Measurements from ENCODE around the gene COL7A1. TPM values are rescaled to one million over a fixed set of nuclear protein-coding genes. Genes with fewer than 3 reads are reported as not detected.

The COL7A1 gene

GRCh38 chr3:48518069-48518468 is 77.1 kb downstream of the COL7A1 start:
- no peak overlapping the region for H2BK12ac ChIP-seq (ENCODE audit: low read length)
- WGBS, 2 donors (ENCODE audit: extremely low coverage in 2 of 2, insufficient read length in 2 of 2, insufficient replicate concordance in 1 of 2): no CpG with 5 or more reads among the region's 6 CpGs
- no peak for DNase-seq (ENCODE audit: low spot score)

GRCh38 chr3:48516571-48516970 is 78.6 kb downstream of the COL7A1 start:
- H2BK15ac ChIP-seq (ENCODE audit: low read length): no peak overlapping the region
- no peak overlapping the region for H2AFZ ChIP-seq (ENCODE audit: low read length)
- H3K23ac ChIP-seq (ENCODE audit: low read depth, low read length, poor library complexity): no peak overlapping the region
- H3K14ac ChIP-seq (ENCODE audit: low read length): no peak overlapping the region
- H2BK120ac ChIP-seq (ENCODE audit: low read depth, low read length): no peak overlapping the region
- H2BK5ac ChIP-seq (ENCODE audit: low read length): no peak overlapping the region
- H2AK5ac ChIP-seq (ENCODE audit: low read depth, low read length): no peak overlapping the region
- no peak overlapping the region for H3K9ac ChIP-seq (ENCODE audit: low read depth, low read length, poor library complexity)
- H3K79me1 ChIP-seq (ENCODE audit: low read depth, low read length): no peaks in the 10 kb centered on the region
- H3K18ac ChIP-seq (ENCODE audit: low read length): no peak overlapping the region
- H4K8ac ChIP-seq (ENCODE audit: low read depth, low read length): no peak overlapping the region
- H3K4ac ChIP-seq (ENCODE audit: low read length): no peak overlapping the region
- no peak overlapping the region for H2BK12ac ChIP-seq (ENCODE audit: low read length)
- no peak overlapping the region for H3K4me3 ChIP-seq (ENCODE audit: low read length in 2 of 2)
- no peaks in the 10 kb centered on the region for H3K9me3 ChIP-seq (replicated peaks in 1 of 2; ENCODE audit: control insufficient read depth in 2 of 2, insufficient read depth in 1 of 2, low read depth in 1 of 2, low read length in 2 of 2)
- H3K27ac ChIP-seq (replicated peaks; ENCODE audit: low read length): no peak overlapping the region
- DNase-seq (ENCODE audit: low spot score): no peak
- H3K4me1 ChIP-seq (ENCODE audit: control insufficient read depth in 2 of 2, insufficient read depth in 1 of 2, low read depth in 1 of 2, low read length in 2 of 2): no peaks in the 10 kb centered on the region
- no peak overlapping the region for H3K4me2 ChIP-seq (ENCODE audit: insufficient read depth, low read length, poor library complexity, severe bottlenecking)
- no peak overlapping the region for H4K91ac ChIP-seq (ENCODE audit: low read depth, low read length, poor library complexity)
- no peaks in the 10 kb centered on the region for H3K27me3 ChIP-seq (ENCODE audit: control insufficient read depth in 3 of 3, insufficient read depth in 3 of 3, low read depth in 1 of 3, low read length in 3 of 3)
- WGBS, 2 donors (ENCODE audit: extremely low coverage in 2 of 2, insufficient read length in 2 of 2, insufficient replicate concordance in 1 of 2): no CpG with 5 or more reads among the region's 8 CpGs
- H3K36me3 ChIP-seq (replicated peaks in 1 of 2; ENCODE audit: control insufficient read depth in 2 of 2, insufficient read depth in 2 of 2, low read length in 2 of 2): peaks cover 2 to 11% of the 10 kb centered on the region in 2 donors

More at GRCh38 chr3:48518069-48518468, 77.1 kb downstream of the COL7A1 start:
- no peak overlapping the region for H2AK5ac ChIP-seq (ENCODE audit: low read depth, low read length)
- no peak overlapping the region for H3K27ac ChIP-seq (replicated peaks; ENCODE audit: low read length)
- H3K27me3 ChIP-seq (ENCODE audit: control insufficient read depth in 3 of 3, insufficient read depth in 3 of 3, low read depth in 1 of 3, low read length in 3 of 3): no peaks in the 10 kb centered on the region
- H3K4me3 ChIP-seq (ENCODE audit: low read length in 2 of 2): no peak overlapping the region
- H3K4me1 ChIP-seq (ENCODE audit: control insufficient read depth in 2 of 2, insufficient read depth in 1 of 2, low read depth in 1 of 2, low read length in 2 of 2): no peaks in the 10 kb centered on the region
- H2BK120ac ChIP-seq (ENCODE audit: low read depth, low read length): no peak overlapping the region
- no peak overlapping the region for H3K4me2 ChIP-seq (ENCODE audit: insufficient read depth, low read length, poor library complexity, severe bottlenecking)
- H2BK15ac ChIP-seq (ENCODE audit: low read length): no peak overlapping the region
- H3K4ac ChIP-seq (ENCODE audit: low read length): no peak overlapping the region
- H3K23ac ChIP-seq (ENCODE audit: low read depth, low read length, poor library complexity): no peak overlapping the region
- no peak overlapping the region for H3K18ac ChIP-seq (ENCODE audit: low read length)
- H3K36me3 ChIP-seq (replicated peaks in 1 of 2; ENCODE audit: control insufficient read depth in 2 of 2, insufficient read depth in 2 of 2, low read length in 2 of 2): peaks cover 3 to 14% of the 10 kb centered on the region in 2 donors
- H4K91ac ChIP-seq (ENCODE audit: low read depth, low read length, poor library complexity): no peak overlapping the region
- H3K9me3 ChIP-seq (replicated peaks in 1 of 2; ENCODE audit: control insufficient read depth in 2 of 2, insufficient read depth in 1 of 2, low read depth in 1 of 2, low read length in 2 of 2): no peaks in the 10 kb centered on the region
- H3K14ac ChIP-seq (ENCODE audit: low read length): no peak overlapping the region
- no peak overlapping the region for H4K8ac ChIP-seq (ENCODE audit: low read depth, low read length)
- no peaks in the 10 kb centered on the region for H3K79me1 ChIP-seq (ENCODE audit: low read depth, low read length)
- no peak overlapping the region for H3K9ac ChIP-seq (ENCODE audit: low read depth, low read length, poor library complexity)
- H2BK5ac ChIP-seq (ENCODE audit: low read length): no peak overlapping the region
- no peak overlapping the region for H2AFZ ChIP-seq (ENCODE audit: low read length)

GRCh38 chr3:48514431-48515227 is 80.5 kb downstream of the COL7A1 start:
- H3K14ac ChIP-seq (ENCODE audit: low read length): no peak overlapping the region
- H3K4me1 ChIP-seq (ENCODE audit: control insufficient read depth in 2 of 2, insufficient read depth in 1 of 2, low read depth in 1 of 2, low read length in 2 of 2): no peaks in the 10 kb centered on the region
- WGBS, 2 donors (ENCODE audit: extremely low coverage in 2 of 2, insufficient read length in 2 of 2, insufficient replicate concordance in 1 of 2): no CpG with 5 or more reads among the region's 8 CpGs

More at GRCh38 chr3:48514431-48515227, 80.5 kb downstream of the COL7A1 start:
- H3K9me3 ChIP-seq (replicated peaks in 1 of 2; ENCODE audit: control insufficient read depth in 2 of 2, insufficient read depth in 1 of 2, low read depth in 1 of 2, low read length in 2 of 2): no peaks in the 10 kb centered on the region
- H4K91ac ChIP-seq (ENCODE audit: low read depth, low read length, poor library complexity): no peak overlapping the region
- no peak overlapping the region for H2BK12ac ChIP-seq (ENCODE audit: low read length)
- no peak overlapping the region for H3K4me2 ChIP-seq (ENCODE audit: insufficient read depth, low read length, poor library complexity, severe bottlenecking)
- no peaks in the 10 kb centered on the region for H3K27me3 ChIP-seq (ENCODE audit: control insufficient read depth in 3 of 3, insufficient read depth in 3 of 3, low read depth in 1 of 3, low read length in 3 of 3)
- no peak for DNase-seq (ENCODE audit: low spot score)
- peaks cover 0 to 7% of the 10 kb centered on the region in 2 donors for H3K36me3 ChIP-seq (replicated peaks in 1 of 2; ENCODE audit: control insufficient read depth in 2 of 2, insufficient read depth in 2 of 2, low read length in 2 of 2)
- no peak overlapping the region for H2BK15ac ChIP-seq (ENCODE audit: low read length)
- H3K4ac ChIP-seq (ENCODE audit: low read length): no peak overlapping the region
- H3K18ac ChIP-seq (ENCODE audit: low read length): no peak overlapping the region
- no peak overlapping the region for H3K4me3 ChIP-seq (ENCODE audit: low read length in 2 of 2)
- H3K27ac ChIP-seq (replicated peaks; ENCODE audit: low read length): no peak overlapping the region
- H4K8ac ChIP-seq (ENCODE audit: low read depth, low read length): no peak overlapping the region
- no peak overlapping the region for H2BK120ac ChIP-seq (ENCODE audit: low read depth, low read length)
- no peaks in the 10 kb centered on the region for H3K79me1 ChIP-seq (ENCODE audit: low read depth, low read length)
- no peak overlapping the region for H3K9ac ChIP-seq (ENCODE audit: low read depth, low read length, poor library complexity)
- no peak overlapping the region for H2AK5ac ChIP-seq (ENCODE audit: low read depth, low read length)
- no peak overlapping the region for H2AFZ ChIP-seq (ENCODE audit: low read length)
- H3K23ac ChIP-seq (ENCODE audit: low read depth, low read length, poor library complexity): no peak overlapping the region
- H2BK5ac ChIP-seq (ENCODE audit: low read length): no peak overlapping the region

Small RNAs within 50 kb of the gene (small RNA-seq; reads per million reads assigned to genes)
- gene MIR6823 (ENCODE audit: insufficient read depth): not detected
